SK-N-DZ (cell line): Measurements from ENCODE around the gene JAG2.

Source experiments
- DNase-seq: peaks from one replicate; pipeline ENCODE4 v3.0.0-alpha.2; 2015; ENCODE audit warnings: low spot score

Gene JAG2

GRCh38 chr14:105151084-105151837 is 17.3 kb downstream of the JAG2 start:
- no peak for DNase-seq

GRCh38 chr14:105150368-105151083 is 18.1 kb downstream of the JAG2 start:
- no peak for DNase-seq

- no peak for DNase-seq
These were observed 18.6 kb downstream of the JAG2 start for GRCh38 chr14:105150026-105150367.

GRCh38 chr14:105149146-105149781 is 19.3 kb downstream of the JAG2 start:
- no peak for DNase-seq

- DNase-seq, result no peak
These were observed 19.9 kb downstream of the JAG2 start for GRCh38 chr14:105148604-105149145.

GRCh38 chr14:105147671-105148603 is 20.6 kb downstream of the JAG2 start:
- no peak for DNase-seq

- DNase-seq, result no peak
These were observed 21.5 kb downstream of the JAG2 start for GRCh38 chr14:105146976-105147635.

GRCh38 chr14:105146181-105146975 is 22.2 kb downstream of the JAG2 start:
- no peak for DNase-seq

- no peak for DNase-seq
These were observed 23.0 kb downstream of the JAG2 start for GRCh38 chr14:105145381-105146180.

GRCh38 chr14:105144666-105145380 is 23.8 kb downstream of the JAG2 start:
- no peak for DNase-seq

- DNase-seq, result no peak
These were observed 24.4 kb downstream of the JAG2 start for GRCh38 chr14:105144026-105144665.

- DNase-seq, result no peak
These were observed 25.0 kb downstream of the JAG2 start for GRCh38 chr14:105143451-105144025.

GRCh38 chr14:105142651-105143450 is 25.7 kb downstream of the JAG2 start:
- no peak for DNase-seq

GRCh38 chr14:105141486-105142281 is 26.9 kb downstream of the JAG2 start:
- no peak for DNase-seq

GRCh38 chr14:105141026-105141425 is 27.6 kb downstream of the JAG2 start:
- DNase-seq, result no peak

GRCh38 chr14:105140581-105140980 is 28.0 kb downstream of the JAG2 start:
- DNase-seq, result no peak
